HCT116 (cell line): Measurements from ENCODE around the gene SFTPD. TPM values are rescaled to one million over a fixed set of nuclear protein-coding genes. Genes with fewer than 3 reads are reported as not detected.

ENCODE experiments used
- ATAC-seq: fragments of 200-7000 bp; cut with Tn5 transposase; 2 replicates; pipeline ENCODE4 v1.9.1; 2020; ENCODE audit warnings: mild to moderate bottlenecking, moderate library complexity
- BruUV-seq: library from RNA; stranded (reverse); fragments of 400-500 nt; replicated peaks from 2 replicates; lab custom pipeline; 2021; lab: Mats Ljungman, UMichigan
- CTCF ChIA-PET: fragments of 300-600 bp; sonication (Branson Sonifier 250); formaldehyde crosslinking; loops from one replicate; lab custom pipeline; 2021; ENCODE audit warnings: antibody characterized with exemption; lab: Charles Lee
- POLR2A ChIA-PET: fragments of 300-600, 350-600 bp; sonication (Branson Sonifier 250); formaldehyde crosslinking; loops from one replicate; lab custom pipeline; 2021; ENCODE audit warnings: antibody characterized with exemption; lab: Charles Lee
- RAD21 ChIA-PET, 2 experiments: fragments of 300-600 bp; sonication (Branson Sonifier 250); formaldehyde crosslinking; loops; one replicate each; lab custom pipeline; 2023; ENCODE audit warnings: low total read pairs in 2 of 2; ENCODE audit not compliant: uncharacterized antibody in 2 of 2, unreplicated experiment in 2 of 2, low non-redundant PET in 1 of 2; lab: Charles Lee
- DNase-seq: peaks from one replicate; pipeline ENCODE4 v3.0.0-alpha.2; 2010; ENCODE audit warnings: low read depth, low spot score
- H2AFZ ChIP-seq: fragments of 200-600 bp; shearing (Covaris generic), sonication (generic); 2 replicates; pipeline ENCODE4 v1.6.1; 2017; ENCODE audit warnings: low read depth, mixed run types, mixed read lengths, antibody characterized with exemption, low read length; ENCODE audit not compliant: poor library complexity, severe bottlenecking
- H3K27ac ChIP-seq: 2 replicates; pipeline ENCODE4 v1.5.1; 2012; ENCODE audit warnings: low read depth, low read length
- H3K27me3 ChIP-seq: fragments of 200-600 bp; sonication (generic); 2 replicates; pipeline ENCODE4 v1.6.1; 2016; ENCODE audit warnings: mixed run types, low read length, mixed read lengths; ENCODE audit not compliant: insufficient read depth
- H3K36me3 ChIP-seq, 2 experiments: fragments of 200-500 bp in 1 of 2; fragments of 200-600 bp in 1 of 2; sonication (Bioruptor generic) in 1 of 2; sonication (generic) in 1 of 2; 2 replicates each; pipeline versions ENCODE4 v1.5.1 to v1.6.1; 2014 to 2016; ENCODE audit warnings: low read length in 2 of 2, inconsistent platforms in 1 of 2, mixed read lengths in 1 of 2, mixed run types in 1 of 2; ENCODE audit not compliant: insufficient read depth in 2 of 2, control insufficient read depth in 1 of 2
- H3K4me1 ChIP-seq, 2 experiments: fragments of 200-600 bp in 1 of 2; sonication (generic) in 1 of 2; 2 replicates each; pipeline versions ENCODE4 v1.5.1 to v1.6.1; 2012 to 2017; ENCODE audit warnings: low read length in 2 of 2, inconsistent platforms in 1 of 2, mild to moderate bottlenecking in 1 of 2, mixed read lengths in 1 of 2, mixed run types in 1 of 2, moderate library complexity in 1 of 2; ENCODE audit not compliant: insufficient read depth in 2 of 2, control insufficient read depth in 1 of 2
- H3K4me2 ChIP-seq: fragments of 200-600 bp; sonication (generic); 2 replicates; pipeline ENCODE4 v1.6.1; 2017; ENCODE audit warnings: mixed run types, low read length, mixed read lengths
- H3K4me3 ChIP-seq, 2 experiments: fragments of 200-600 bp in 1 of 2; sonication (generic) in 1 of 2; replicated peaks in 1 of 2; 2 replicates each; pipeline ENCODE4 v1.5.1; 2011 to 2016; ENCODE audit warnings: low read length in 2 of 2, control low read depth in 1 of 2, low read depth in 1 of 2, mild to moderate bottlenecking in 1 of 2, mixed read lengths in 1 of 2, mixed run types in 1 of 2
- H3K79me2 ChIP-seq: fragments of 200-600 bp; sonication (generic); 2 replicates; pipeline ENCODE4 v1.6.1; 2017; ENCODE audit warnings: mild to moderate bottlenecking, mixed run types, low read length, moderate library complexity, mixed read lengths; ENCODE audit not compliant: insufficient read depth
- H3K9ac ChIP-seq: fragments of 200-600 bp; sonication (generic); 2 replicates; pipeline ENCODE4 v1.6.1; 2016; ENCODE audit warnings: low read length, mixed read lengths
- H3K9me2 ChIP-seq: fragments of 200-600 bp; sonication (generic), shearing (Covaris generic); 2 replicates; pipeline ENCODE4 v1.6.1; 2017; ENCODE audit warnings: mixed run types, mild to moderate bottlenecking, moderate library complexity; ENCODE audit not compliant: insufficient read depth
- H3K9me3 ChIP-seq, 2 experiments: fragments of 200-500 bp in 1 of 2; fragments of 200-600 bp in 1 of 2; sonication (Bioruptor generic) in 1 of 2; sonication (generic) in 1 of 2; 2 replicates each; pipeline ENCODE4 v1.6.1; 2014 to 2017; ENCODE audit warnings: low read length in 2 of 2, mixed read lengths in 2 of 2, inconsistent platforms in 1 of 2, low read depth in 1 of 2, mild to moderate bottlenecking in 1 of 2, mixed run types in 1 of 2, moderate library complexity in 1 of 2; ENCODE audit not compliant: control insufficient read depth in 1 of 2, insufficient read depth in 1 of 2
- H4K20me1 ChIP-seq: fragments of 200-600 bp; sonication (generic), shearing (Covaris generic); 2 replicates; pipeline ENCODE4 v1.6.1; 2017; ENCODE audit warnings: mixed run types, mild to moderate bottlenecking, moderate library complexity; ENCODE audit not compliant: insufficient read depth
- ATF3 ChIP-seq: IDR thresholded peaks from 2 replicates; pipeline ENCODE4 v1.6.1; 2012
- EZH2phosphoT487 ChIP-seq: fragments of 200-600 bp; IDR thresholded peaks from 2 replicates; pipeline ENCODE4 v1.6.1; 2018; ENCODE audit warnings: antibody characterized with exemption, borderline replicate concordance
- MAX ChIP-seq: IDR thresholded peaks from 2 replicates; pipeline ENCODE4 v1.6.1; 2012
- POLR2A ChIP-seq: IDR thresholded peaks from 2 replicates; pipeline ENCODE4 v1.7.0; 2011; ENCODE audit warnings: borderline replicate concordance; ENCODE audit not compliant: insufficient read depth, insufficient read length; ENCODE audit errors: extremely low read depth
- POLR2AphosphoS5 ChIP-seq: IDR thresholded peaks from 2 replicates; pipeline ENCODE4 v1.6.1; 2011; ENCODE audit warnings: mild to moderate bottlenecking, low read depth, low read length, moderate library complexity
- RAD21 ChIP-seq: IDR thresholded peaks from 2 replicates; pipeline ENCODE4 v1.6.1; 2012; ENCODE audit warnings: low read depth, mild to moderate bottlenecking
- SIN3A ChIP-seq: IDR thresholded peaks from 2 replicates; pipeline ENCODE4 v1.6.1; 2012; ENCODE audit warnings: low read depth
- SP1 ChIP-seq: IDR thresholded peaks from 2 replicates; pipeline ENCODE4 v1.6.1; 2012; ENCODE audit warnings: low read depth
- SRF ChIP-seq: IDR thresholded peaks from 2 replicates; pipeline ENCODE4 v1.6.1; 2012; ENCODE audit warnings: low read depth
- TCF7L2 ChIP-seq: IDR thresholded peaks from 2 replicates; pipeline ENCODE4 v1.7.0; 2011; ENCODE audit warnings: borderline replicate concordance, inconsistent platforms; ENCODE audit not compliant: insufficient read depth, insufficient read length; ENCODE audit errors: extremely low read depth
- YY1 ChIP-seq: IDR thresholded peaks from 2 replicates; pipeline ENCODE4 v1.6.1; 2011; ENCODE audit warnings: low read length, low read depth, moderate library complexity, mild to moderate bottlenecking; ENCODE audit not compliant: insufficient replicate concordance; ENCODE audit errors: extremely low read depth
- ZBTB33 ChIP-seq: IDR thresholded peaks from 2 replicates; pipeline ENCODE4 v1.6.1; 2011; ENCODE audit warnings: mild to moderate bottlenecking, low read length, moderate library complexity; ENCODE audit not compliant: insufficient replicate concordance; ENCODE audit errors: extremely low read depth
- ZFX ChIP-seq: fragments of 450-650 bp; IDR thresholded peaks from 2 replicates; pipeline ENCODE4 v1.6.1; 2017
- intact Hi-C: fragments of 100-400 bp; cut with micrococcal nuclease; formaldehyde crosslinking; loops from 2 replicates; pipeline ENCODE4 v1.10.0; 2022
- total RNA-seq: library from RNA; stranded (reverse); gene quantifications from one replicate; pipeline ENCODE4 v1.2.1, GENCODE V29; 2021; ENCODE audit not compliant: unreplicated experiment

SFTPD gene
- total RNA-seq, 1 experiment from 2014 or later: 0.66 TPM

- ATAC-seq: no peak
- H3K9me3 ChIP-seq: no peaks in the 10 kb centered on the region
- H3K9ac ChIP-seq: no peak overlapping the region
- H3K9me2 ChIP-seq: no peaks in the 10 kb centered on the region
- H4K20me1 ChIP-seq: no peaks in the 10 kb centered on the region
- no peak overlapping the region for H3K4me2 ChIP-seq
- intact Hi-C loops: no loop called here
- BruUV-seq: no TSS peak
- POLR2A ChIA-PET: no interaction called here
- H3K79me2 ChIP-seq: no peaks in the 10 kb centered on the region
- RAD21 ChIA-PET: no interaction called here
- no peak for DNase-seq
- CTCF ChIA-PET: no interaction called here
- no peak for TF ChIP-seq SRF
- TF ChIP-seq ATF3: no peak
- no peak for TF ChIP-seq YY1
- no peak for TF ChIP-seq ZBTB33
- no peak for TF ChIP-seq MAX
- TF ChIP-seq ZFX: no peak
- no peak for TF ChIP-seq SP1
- TF ChIP-seq RAD21: no peak
- TF ChIP-seq EZH2phosphoT487: no peak
- no peak for TF ChIP-seq SIN3A
- no peak for TF ChIP-seq POLR2A
- no peak for TF ChIP-seq POLR2AphosphoS5
- TF ChIP-seq TCF7L2: no peak
- TF ChIP-seq, all 23 proteins: peak for 0
- Histone ChIP-seq H3K27ac (no peak overlapping the region), H3K36me3 (no peaks in the 10 kb centered on the region), H2AFZ (no peak overlapping the region), H3K27me3 (no peaks in the 10 kb centered on the region), H3K4me3 (no peak overlapping the region), H3K4me1 (peaks cover 3 to 29% of the 10 kb centered on the region in 2 experiments)
These were observed 34.0 kb upstream of the SFTPD start for GRCh38 chr10:79982861-79983260.
